Activated CD8-positive, alpha-beta memory T cell treated with anti-CD3 and anti-CD28 coated beads, Interleukin-2, amount 50 U/mL, for 24 hours (primary cell): ENCODE data around the gene EBI3.
"Not testable (repeated sequence)": the region's sequence is repeated elsewhere in the genome, so short reads cannot be mapped to it uniquely, and the experiment has no call there.

Experiments used
- DNase-seq: peaks from one replicate; pipeline ENCODE4 v3.0.0-alpha.2; 2020; ENCODE audit errors: extremely low read depth

The EBI3 gene

DNA sequence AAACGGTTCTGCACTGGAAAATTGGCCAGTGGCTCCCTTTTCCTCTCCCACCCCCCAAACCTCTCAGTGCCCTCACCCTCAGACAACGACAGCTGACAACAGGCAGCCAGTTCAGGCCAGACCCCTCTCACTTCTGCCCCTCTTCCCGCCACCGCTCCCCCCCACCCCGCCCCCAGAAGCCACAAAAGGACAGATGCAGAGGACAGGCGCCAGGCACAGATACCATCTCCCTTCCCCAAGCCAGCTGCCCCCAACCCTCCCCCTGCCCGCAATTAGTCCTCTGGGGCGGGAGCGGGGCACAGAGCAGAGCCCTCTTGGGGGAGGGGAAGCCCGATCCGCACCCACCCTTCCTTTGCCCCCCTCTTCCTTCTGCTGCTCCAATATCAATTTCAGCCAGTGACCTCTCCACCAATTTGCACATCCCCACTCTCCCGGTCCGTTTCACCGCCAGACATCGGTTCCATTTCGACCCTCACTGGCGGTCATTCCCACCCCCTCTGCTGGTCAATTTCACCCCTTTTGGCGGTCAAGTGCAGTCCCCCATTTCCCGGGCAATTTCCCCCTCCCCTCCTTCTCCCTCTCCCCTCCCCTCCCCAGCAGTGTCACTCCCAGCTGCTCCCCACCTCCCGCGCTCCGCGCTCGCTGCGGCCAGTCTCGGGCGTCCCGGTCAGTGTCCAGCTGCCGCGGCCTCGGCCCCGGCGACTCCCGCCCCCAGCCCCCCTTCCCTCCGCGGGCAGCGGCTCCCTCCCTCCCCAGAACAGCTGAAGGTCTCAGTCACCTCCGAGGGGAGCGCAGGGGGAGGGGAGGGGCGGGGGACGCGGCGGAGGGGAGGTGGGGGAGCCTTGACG lies 49.3 kb downstream of the EBI3 start, which contains the start of gene SHD:
TSS of gene SHD (plus strand) at position 848 of the 848 bp plus-strand sequence. CDS start 798 bp downstream, outside the sequence.
- no peak for DNase-seq

DNA sequence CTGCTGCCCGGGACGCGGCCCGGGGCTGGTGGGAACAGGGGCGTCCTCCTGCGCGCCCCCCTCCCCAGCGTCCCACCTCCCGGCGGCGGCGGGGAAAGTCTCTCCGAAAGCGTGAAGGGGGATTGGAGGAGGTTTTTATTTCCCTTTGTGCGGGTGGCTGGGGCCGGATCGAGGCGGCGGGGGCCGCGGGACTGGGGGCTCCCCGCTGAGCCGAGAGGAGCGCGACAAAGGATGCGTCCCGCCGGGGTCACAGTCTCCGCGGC lies 49.9 kb downstream of the EBI3 start:
- no peak for DNase-seq

DNA sequence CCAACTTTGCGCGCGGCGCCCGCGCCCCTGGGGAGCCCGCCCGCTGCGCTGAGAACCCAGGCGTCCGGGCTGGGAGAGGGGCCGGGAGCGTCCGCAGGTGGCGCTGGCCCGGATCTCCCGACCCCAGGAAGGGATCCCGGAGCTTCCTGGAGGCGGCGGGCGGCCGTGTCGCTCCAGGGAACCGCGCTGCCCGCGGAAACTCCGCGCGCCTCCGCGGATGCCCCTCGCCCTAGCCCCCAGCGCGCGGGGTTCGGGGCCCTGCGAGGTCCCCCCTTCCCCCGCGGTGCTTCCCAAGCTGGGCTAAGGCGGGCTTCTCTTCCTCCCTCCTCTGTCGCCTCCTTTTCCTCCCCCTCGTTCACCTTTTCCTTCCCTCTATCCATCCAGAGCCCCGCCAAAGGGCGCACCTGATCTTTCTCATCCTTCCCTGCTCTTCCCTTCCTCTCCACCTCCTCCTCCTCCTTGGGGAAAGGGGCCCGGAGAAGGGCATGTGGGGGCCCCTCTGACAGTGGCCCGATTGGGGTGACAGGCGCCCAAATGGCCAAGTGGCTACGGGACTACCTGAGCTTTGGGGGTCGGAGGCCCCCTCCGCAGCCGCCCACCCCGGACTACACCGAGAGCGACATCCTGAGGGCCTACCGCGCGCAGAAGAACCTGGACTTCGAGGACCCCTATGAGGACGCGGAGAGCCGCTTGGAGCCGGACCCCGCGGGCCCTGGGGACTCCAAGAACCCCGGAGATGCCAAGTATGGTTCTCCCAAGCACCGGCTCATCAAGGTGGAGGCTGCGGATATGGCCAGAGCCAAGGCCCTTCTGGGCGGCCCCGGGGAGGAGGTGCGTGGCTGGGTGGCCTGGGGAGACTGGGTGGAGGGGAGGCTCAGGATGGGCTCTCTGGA lies 50.5 kb downstream of the EBI3 start:
- DNase-seq, result no peak

DNA sequence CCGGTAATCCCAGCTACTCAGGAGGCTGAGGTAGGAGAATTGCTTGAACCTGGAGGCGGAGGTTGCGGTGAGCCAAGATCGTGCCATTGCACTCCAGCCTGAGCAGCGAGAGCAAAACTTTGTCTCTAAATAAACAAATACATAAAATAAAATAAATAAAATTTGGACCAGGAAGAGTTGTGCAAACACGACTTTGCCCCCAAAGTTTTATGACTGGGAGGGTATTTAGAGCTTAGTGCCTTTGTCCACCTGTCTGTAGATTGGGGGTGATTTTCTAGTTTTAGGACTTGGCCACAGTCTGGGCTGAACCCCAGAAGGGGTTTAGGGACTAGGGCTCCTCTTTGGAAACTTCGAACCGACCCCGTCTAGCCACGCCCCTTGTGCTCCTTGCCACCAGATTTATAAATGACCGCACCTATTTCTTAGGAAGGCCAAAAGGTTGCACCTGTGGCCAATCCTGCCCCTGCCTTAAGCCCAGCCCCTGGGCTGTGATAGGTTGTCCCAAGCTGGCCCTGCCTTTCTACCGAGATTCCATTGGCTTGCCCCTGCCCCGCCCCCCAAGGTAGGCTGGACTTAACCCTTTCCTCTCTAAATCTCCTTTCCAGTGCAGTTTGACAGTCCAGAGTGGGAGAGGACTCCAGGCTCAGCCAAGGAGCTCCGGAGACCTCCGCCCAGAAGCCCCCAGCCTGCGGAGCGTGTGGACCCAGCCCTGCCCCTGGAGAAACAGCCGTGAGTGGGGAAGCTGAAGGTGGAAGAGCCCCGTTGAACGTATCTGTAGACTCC lies 55.0 kb downstream of the EBI3 start:
- no peak for DNase-seq

DNA sequence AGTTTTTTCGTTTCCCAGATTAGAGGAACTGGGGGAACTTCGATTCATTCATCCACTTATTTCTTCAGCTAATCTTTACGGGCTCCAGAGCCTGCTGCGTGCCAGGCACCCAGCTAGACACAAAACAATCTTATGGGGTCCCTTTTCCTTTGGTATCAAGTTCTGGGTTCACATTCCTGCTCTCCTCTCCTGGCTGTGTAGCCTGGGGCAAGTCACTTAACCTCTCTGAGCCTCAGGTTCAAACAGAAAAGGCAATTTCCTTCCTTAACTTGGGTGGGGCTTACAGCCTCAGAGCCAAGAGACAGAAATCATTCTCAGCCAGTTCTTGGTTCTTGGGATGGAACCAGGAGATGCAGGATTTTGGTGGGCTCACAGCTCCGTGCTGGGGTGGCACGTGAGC lies 55.7 kb downstream of the EBI3 start:
- DNase-seq, result no peak

DNA sequence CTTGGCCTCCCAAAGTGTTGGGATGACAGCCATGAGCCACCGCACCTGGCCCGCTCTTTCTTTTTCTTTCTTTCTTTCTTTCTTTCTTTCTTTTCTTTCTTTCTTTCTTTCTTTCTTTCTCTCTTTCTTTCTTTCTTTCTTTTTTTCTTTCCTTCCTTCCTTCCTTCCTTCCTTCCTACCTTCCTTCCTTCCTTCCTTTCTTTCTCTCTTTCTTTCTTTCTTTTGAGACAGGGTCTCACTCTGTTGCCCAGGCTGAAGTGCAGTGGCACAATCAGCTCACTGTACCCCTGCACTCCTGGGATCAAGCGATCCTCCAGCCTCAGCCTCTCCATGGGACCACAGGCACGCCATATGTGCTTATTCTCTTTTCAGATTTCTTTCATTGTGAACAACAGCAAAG lies 56.8 kb downstream of the EBI3 start:
- not testable (repeated sequence) for DNase-seq
